K562 (cell line): ENCODE results near the gene ARFIP2. TPM values are rescaled to one million over a fixed set of nuclear protein-coding genes. Genes with fewer than 3 reads are reported as not detected.

Source experiments
- CEBPZ ChIP-seq: fragments of 150-350 bp; IDR thresholded peaks from 2 replicates; pipeline ENCODE4 v1.6.1; 2014; ENCODE audit warnings: low read depth, mild to moderate bottlenecking, low read length, borderline replicate concordance
- COPS2 ChIP-seq: fragments of 450-650 bp; conservative IDR thresholded peaks from 2 replicates; pipeline ENCODE4 v1.6.1; 2016; ENCODE audit warnings: mild to moderate bottlenecking, moderate library complexity
- CREB5 ChIP-seq: fragments of 250-450 bp; sonication (Bioruptor Pico); IDR thresholded peaks from 2 replicates; pipeline ENCODE4 v1.5.0; 2020; ENCODE audit warnings: mild to moderate bottlenecking
- CUX1 ChIP-seq: fragments of 200-800 bp; sonication (Bioruptor generic); IDR thresholded peaks from 2 replicates; pipeline ENCODE4 v1.6.1; 2016; ENCODE audit warnings: missing genetic modification characterization, missing compliant biosample characterization
- E2F8 ChIP-seq: fragments of 450-650 bp; IDR thresholded peaks from 2 replicates; pipeline ENCODE4 v1.7.1; 2018; ENCODE audit warnings: mild to moderate bottlenecking, low read depth; ENCODE audit not compliant: partially characterized antibody
- EGR1 ChIP-seq: fragments of 450-650 bp; conservative IDR thresholded peaks from 2 replicates; pipeline ENCODE4 v1.6.1; 2017; ENCODE audit warnings: mild to moderate bottlenecking
- ELF4 ChIP-seq: fragments of 450-650 bp; formaldehyde crosslinking; IDR thresholded peaks from 2 replicates; pipeline ENCODE4 v1.4.0; 2022; ENCODE audit warnings: missing genetic modification characterization
- ETV5 ChIP-seq: sonication (generic); formaldehyde crosslinking; IDR thresholded peaks from 2 replicates; pipeline ENCODE4 v1.4.0; 2020; ENCODE audit warnings: low read depth, mild to moderate bottlenecking, missing genetic modification reagents
- KDM5B ChIP-seq: fragments of 200-600 bp; sonication (generic); IDR thresholded peaks from 2 replicates; pipeline ENCODE4 v1.6.1; 2012; ENCODE audit warnings: low read depth, mild to moderate bottlenecking, moderate library complexity, low read length, control low read depth, inconsistent platforms; ENCODE audit not compliant: insufficient replicate concordance
- NFIC ChIP-seq: fragments of 450-650 bp; IDR thresholded peaks from 2 replicates; pipeline ENCODE4 v1.6.1; 2017; ENCODE audit warnings: mild to moderate bottlenecking, inconsistent platforms
- RBM22 ChIP-seq: fragments of 200-400 bp; formaldehyde crosslinking; IDR thresholded peaks from 2 replicates; pipeline ENCODE4 v1.6.1; 2018; ENCODE audit warnings: low read length, low read depth; ENCODE audit not compliant: poor library complexity, severe bottlenecking
- ZNF384 ChIP-seq: IDR thresholded peaks from 2 replicates; pipeline ENCODE4 v1.6.1; 2012; ENCODE audit warnings: low read depth, low read length, improper control_type of control experiment
- ZNF589 ChIP-seq: fragments of 200-800 bp; sonication (Bioruptor generic); IDR thresholded peaks from 2 replicates; pipeline ENCODE4 v1.6.1; 2016; ENCODE audit warnings: low read depth, missing genetic modification characterization, missing compliant biosample characterization
- polyA plus RNA-seq, 8 experiments: library from polyadenylated mRNA; depleted of rRNA in 4 of 8; stranded (reverse) in 5 of 8; unstranded in 3 of 8; fragments of >200 nt; fragmentation: Nextera tagmentation in 2 of 8; fragmentation: Illumina TruSeq in 1 of 8; extraction: Ambion mirVana in 2 of 8; extraction: Trizol in 1 of 8; gene quantifications; 2 replicates each; pipeline versions ENCODE4 v1.2.1 to v1.2.3, GENCODE V29; 2011 to 2014; ENCODE audit warnings: inconsistent platforms in 1 of 8, missing spikeins in 1 of 8
- total RNA-seq, 7 experiments: library from RNA; depleted of rRNA in 6 of 7; stranded (reverse); fragments of >200 nt in 6 of 7; fragmentation: Illumina TruSeq in 2 of 7; extraction: Trizol in 2 of 7; gene quantifications; 2 replicates each; pipeline versions ENCODE4 v1.2.1 to v1.2.3, GENCODE V29; 2011 to 2021; ENCODE audit warnings: low replicate concordance in 1 of 7

The ARFIP2 gene
- total and polyA plus RNA-seq, 9 of the 15 experiments (the other 6 are each of a cell fraction or from before 2014, with no cell fraction given): 11.8 to 74.1 (median 41.0) TPM

- TF ChIP-seq CEBPZ (no peak), CUX1 (CRISPR knock-in tag) (no peak), COPS2 (no peak), E2F8 (peak; percentile 19), ETV5 (CRISPR knock-in tag) (peak; percentile 37; the same call in 1 of the 2 replicates), EGR1 (peak; percentile 54), KDM5B (peak; percentile 70), NFIC (no peak), RBM22 (peak; percentile 68), CREB5 (CRISPR knock-in tag) (no peak), ELF4 (no peak), ZNF384 (no peak), ZNF589 (no peak)
These were observed 7.4 kb downstream of the ARFIP2 start, which contains the start of gene TRIM3 (continued) for GRCh38 chr11:6473451-6474412.
